Measurements from ENCODE around the gene ILF2. TPM values are rescaled to one million over a fixed set of nuclear protein-coding genes. Genes with fewer than 3 reads are reported as not detected.

Gene ILF2
- total RNA-seq, 2 donors from 2014 or later: 116 to 122 TPM

- Histone ChIP-seq H3K9me3 (no peaks in the 10 kb centered on the region), H3K4me1 (replicated peaks) (peaks cover 5% of the 10 kb centered on the region), H3K36me3 (no peaks in the 10 kb centered on the region), H3K4me3 (no peak overlapping the region), H3K27ac (no peak overlapping the region), H3K27me3 (replicated peaks; ENCODE audit: insufficient read depth) (no peaks in the 10 kb centered on the region)
- TF ChIP-seq, protein P1, sequence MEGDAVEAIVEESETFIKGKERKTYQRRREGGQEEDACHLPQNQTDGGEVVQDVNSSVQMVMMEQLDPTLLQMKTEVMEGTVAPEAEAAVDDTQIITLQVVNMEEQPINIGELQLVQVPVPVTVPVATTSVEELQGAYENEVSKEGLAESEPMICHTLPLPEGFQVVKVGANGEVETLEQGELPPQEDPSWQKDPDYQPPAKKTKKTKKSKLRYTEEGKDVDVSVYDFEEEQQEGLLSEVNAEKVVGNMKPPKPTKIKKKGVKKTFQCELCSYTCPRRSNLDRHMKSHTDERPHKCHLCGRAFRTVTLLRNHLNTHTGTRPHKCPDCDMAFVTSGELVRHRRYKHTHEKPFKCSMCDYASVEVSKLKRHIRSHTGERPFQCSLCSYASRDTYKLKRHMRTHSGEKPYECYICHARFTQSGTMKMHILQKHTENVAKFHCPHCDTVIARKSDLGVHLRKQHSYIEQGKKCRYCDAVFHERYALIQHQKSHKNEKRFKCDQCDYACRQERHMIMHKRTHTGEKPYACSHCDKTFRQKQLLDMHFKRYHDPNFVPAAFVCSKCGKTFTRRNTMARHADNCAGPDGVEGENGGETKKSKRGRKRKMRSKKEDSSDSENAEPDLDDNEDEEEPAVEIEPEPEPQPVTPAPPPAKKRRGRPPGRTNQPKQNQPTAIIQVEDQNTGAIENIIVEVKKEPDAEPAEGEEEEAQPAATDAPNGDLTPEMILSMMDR (IDR thresholded peaks at IDR 0.05): no peak
- TF ChIP-seq POLR2AphosphoS5 (IDR thresholded peaks at IDR 0.05): no peak
- TF ChIP-seq POLR2A (IDR thresholded peaks at IDR 0.05): no peak
- DNase-seq (ENCODE audit: low spot score): no peak
- 63% methylated on average over 5 of the region's 5 CpGs for WGBS
- intact Hi-C loops (cut with DNase I): loop anchor here (5.0 kb wide), 1 partner anchor 57 kb away; no protein-coding TSS in a partner anchor
Measured at GRCh38 chr1:153629343-153629665, 41.5 kb downstream of the ILF2 start.

DNA sequence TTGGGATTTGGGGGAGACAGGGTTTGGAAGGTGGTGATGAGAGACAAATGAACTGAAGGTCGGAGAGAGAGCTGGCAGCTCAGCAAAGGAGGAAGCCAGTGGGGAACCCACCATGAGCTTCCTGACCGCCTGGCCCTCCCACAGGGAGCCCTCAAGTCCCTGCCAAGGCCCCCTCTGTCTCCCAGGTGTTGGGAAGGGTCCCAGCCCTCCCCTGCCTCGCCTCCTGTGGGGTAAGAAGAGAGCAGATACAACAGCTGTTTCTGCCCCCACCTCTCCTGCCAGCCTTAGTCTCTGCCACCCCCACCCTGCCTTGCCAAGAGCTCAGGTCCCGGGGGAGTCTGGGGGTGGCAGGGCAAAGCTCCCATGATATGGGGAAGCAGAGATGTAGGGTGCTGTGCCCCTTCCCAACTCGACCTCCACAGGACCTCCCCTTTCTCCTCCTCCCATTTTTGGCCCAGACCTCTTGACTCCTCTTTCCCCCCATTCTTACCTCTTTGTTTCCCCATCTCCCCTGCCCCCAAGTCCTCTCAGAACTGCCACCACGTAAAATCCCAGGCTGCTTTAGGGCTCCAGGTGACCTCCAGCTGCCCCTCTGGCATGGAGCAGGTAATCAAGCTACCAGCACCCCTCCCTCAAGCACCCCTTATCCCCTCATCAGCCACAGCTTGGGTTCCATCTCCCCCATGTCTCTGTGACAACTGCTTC is 42.0 kb downstream of the ILF2 start:
- TF ChIP-seq, protein P1 (IDR thresholded peaks at IDR 0.05): no peak
- TF ChIP-seq POLR2AphosphoS5 (IDR thresholded peaks at IDR 0.05): no peak
- no peak for TF ChIP-seq POLR2A (IDR thresholded peaks at IDR 0.05)
- Histone ChIP-seq H3K27me3 (replicated peaks; ENCODE audit: insufficient read depth) (no peaks in the 10 kb centered on the region), H3K27ac (no peak overlapping the region), H3K4me3 (no peak overlapping the region), H3K9me3 (no peaks in the 10 kb centered on the region), H3K4me1 (replicated peaks) (peaks cover 5% of the 10 kb centered on the region), H3K36me3 (no peaks in the 10 kb centered on the region)
- no peak for DNase-seq (ENCODE audit: low spot score)
- intact Hi-C loops (cut with DNase I): loop anchor here (5.0 kb wide), 1 partner anchor 56 kb away; no protein-coding TSS in a partner anchor
- 85% methylated on average over 6 of the region's 6 CpGs for WGBS

DNA sequence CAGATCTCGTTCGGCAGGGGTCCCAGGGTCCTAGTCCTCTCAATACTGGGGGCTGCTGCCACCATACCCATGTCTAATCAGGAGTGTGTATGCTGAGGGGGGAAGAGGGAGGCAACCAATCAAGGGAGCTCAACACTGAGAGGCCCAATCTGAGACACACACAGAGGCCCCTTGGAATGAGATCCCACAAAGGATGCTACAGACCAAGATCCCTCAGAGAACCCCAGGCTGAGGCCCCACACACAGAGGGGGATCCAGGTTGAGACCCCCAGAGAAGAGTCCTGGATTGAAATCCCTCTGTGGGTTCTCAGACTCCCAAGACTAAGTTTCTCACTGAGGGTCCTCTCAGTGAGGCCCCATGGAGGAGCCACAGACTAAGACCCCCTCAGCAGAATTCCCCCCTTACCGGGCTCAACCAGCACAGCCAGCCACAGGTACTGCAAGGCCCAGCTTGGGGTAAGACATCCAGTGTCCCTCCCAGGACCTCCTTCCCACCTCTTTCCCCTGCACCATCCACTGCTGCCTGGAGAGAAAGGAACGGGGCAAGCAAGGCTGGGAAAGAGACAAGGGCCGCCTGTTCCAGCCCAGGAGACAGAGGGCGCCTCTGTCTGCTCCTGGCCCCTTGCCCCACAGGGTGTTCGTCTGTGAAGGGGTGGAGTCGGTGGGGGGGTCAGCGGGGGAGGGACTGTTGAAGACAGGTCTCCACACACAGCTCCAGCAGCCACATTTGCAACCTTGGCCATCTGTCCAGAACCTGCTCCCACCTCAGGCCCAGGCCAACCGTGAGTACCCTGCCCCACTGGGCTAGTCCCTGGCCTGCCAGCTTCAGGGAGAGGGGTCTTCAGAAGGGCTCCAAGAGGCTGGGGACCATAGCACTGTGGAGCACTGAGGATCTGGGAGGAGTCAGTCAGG is 42.8 kb downstream of the ILF2 start, which contains the start of gene S100A1:
S100A1 (plus strand) TSS at position 720 of the 912 bp plus-strand sequence. CDS start 2,088 bp downstream, outside the sequence.
- Histone ChIP-seq H3K4me1 (replicated peaks) (peaks cover 5% of the 10 kb centered on the region), H3K27me3 (replicated peaks; ENCODE audit: insufficient read depth) (no peaks in the 10 kb centered on the region), H3K27ac (peak within 1 kb of the TSS; percentile 84), H3K36me3 (no peaks in the 10 kb centered on the region), H3K4me3 (peak within 1 kb of the TSS; percentile 37 to 45), H3K9me3 (no peaks in the 10 kb centered on the region)
- TF ChIP-seq POLR2AphosphoS5 (IDR thresholded peaks at IDR 0.05): no peak
- TF ChIP-seq POLR2A (IDR thresholded peaks at IDR 0.05): no peak
- TF ChIP-seq, protein P1 (IDR thresholded peaks at IDR 0.05): peak in 1 of 4 experiments; percentile 1
- no peak for DNase-seq (ENCODE audit: low spot score)
- intact Hi-C loops (cut with DNase I): loop anchor here (5.0 kb wide), 1 partner anchor 56 kb away; no protein-coding TSS in a partner anchor
- WGBS: 65% methylated on average over 10 of the region's 10 CpGs

GRCh38 chr1:153626904-153627714 is 43.7 kb downstream of the ILF2 start, which contains the start of gene S100A13:
S100A13 (minus strand) TSS chr1:153627505; CDS start chr1:153626472, 1,033 bp downstream.
- TF ChIP-seq POLR2AphosphoS5 (IDR thresholded peaks at IDR 0.05): peak; percentile 42
- peak; percentile 41 for TF ChIP-seq POLR2A (IDR thresholded peaks at IDR 0.05)
- TF ChIP-seq, protein P1 (IDR thresholded peaks at IDR 0.05): peak in 3 of 4 experiments; percentile 11 to 67 (median 18)
- 11% methylated on average over 24 of the region's 28 CpGs for WGBS
- Histone ChIP-seq H3K4me1 (replicated peaks) (peaks cover 5% of the 10 kb centered on the region), H3K27me3 (replicated peaks; ENCODE audit: insufficient read depth) (no peaks in the 10 kb centered on the region), H3K36me3 (no peaks in the 10 kb centered on the region), H3K4me3 (peak within 1 kb of the TSS; percentile 37 to 45), H3K27ac (peak within 1 kb of the TSS; percentile 84), H3K9me3 (no peaks in the 10 kb centered on the region)
- DNase-seq (ENCODE audit: low spot score): peak; percentile 43
- intact Hi-C loops (cut with DNase I): loop anchor here (5.0 kb wide), 1 partner anchor 55 kb away; no protein-coding TSS in a partner anchor

Data from prostate gland (tissue), 2 donors.